ENCODE data around the gene NUDCD3. TPM values are rescaled to one million over a fixed set of nuclear protein-coding genes. Genes with fewer than 3 reads are reported as not detected.

Gene NUDCD3
- total RNA-seq, 1 experiment from 2014 or later, result 117 TPM

GRCh38 chr7:44392618-44393010 lies 97.8 kb downstream of the NUDCD3 start:
- H3K27me3 ChIP-seq (ENCODE audit: control insufficient read depth, insufficient read depth, low read length), result no peaks in the 10 kb centered on the region
- H3K36me3 ChIP-seq (ENCODE audit: control insufficient read depth, insufficient read depth, low read length), result peaks cover 3% of the 10 kb centered on the region; the same call in 1 of the 2 replicates
- no peak for TF ChIP-seq SIN3A (IDR thresholded peaks at IDR 0.05; ENCODE audit: borderline replicate concordance, insufficient read depth, low read depth, low read length)
- no peak for TF ChIP-seq TCF7L2 (IDR thresholded peaks at IDR 0.05; ENCODE audit: low read depth, low read length)
- no peak for TF ChIP-seq CTCF (IDR thresholded peaks at IDR 0.05)
- TF ChIP-seq REST (IDR thresholded peaks at IDR 0.05; ENCODE audit: insufficient read depth in 1 of 2, low read depth in 2 of 2, low read length in 1 of 2), result no peak
- no peak for TF ChIP-seq POLR2AphosphoS5 (IDR thresholded peaks at IDR 0.05; ENCODE audit: low read depth, low read length)
- no TSS peak for BruUV-seq (replicated peaks)
- ChIA-PET POLR2A (no interaction called here), CTCF (no interaction called here)
- no peak overlapping the region for H3K4me3 ChIP-seq (ENCODE audit: low read depth in 2 of 2, low read length in 2 of 2)
- H3K27ac ChIP-seq (ENCODE audit: low read length), result no peak overlapping the region
- no peaks in the 10 kb centered on the region for H3K4me1 ChIP-seq (ENCODE audit: control insufficient read depth, insufficient read depth, low read length)
- ATAC-seq, result no peak
- in situ Hi-C loops (cut with HindIII; ENCODE audit: low pct_unique_long_range_greater_than_20kb, low sequenced_read_pairs) (no loop called here), intact Hi-C loops (cut with micrococcal nuclease; ENCODE audit: unreplicated experiment) (no loop called here)
- H3K9me3 ChIP-seq (ENCODE audit: control insufficient read depth, insufficient read depth, low read depth, low read length), result no peaks in the 10 kb centered on the region
- no peak for DNase-seq (ENCODE audit: low read depth, low spot score)

- POLR2A ChIA-PET, result no interaction called here
- DNase-seq (ENCODE audit: low read depth, low spot score) (no peak), ATAC-seq (no peak)
- BruUV-seq (replicated peaks), result no TSS peak
- Histone ChIP-seq H3K36me3 (ENCODE audit: control insufficient read depth, insufficient read depth, low read length) (peaks cover 4% of the 10 kb centered on the region; the same call in 1 of the 2 replicates), H3K27me3 (ENCODE audit: control insufficient read depth, insufficient read depth, low read length) (no peaks in the 10 kb centered on the region), H3K9me3 (ENCODE audit: control insufficient read depth, insufficient read depth, low read depth, low read length) (no peaks in the 10 kb centered on the region), H3K27ac (ENCODE audit: low read length) (no peak overlapping the region), H3K4me3 (ENCODE audit: low read depth in 2 of 2, low read length in 2 of 2) (no peak overlapping the region), H3K4me1 (ENCODE audit: control insufficient read depth, insufficient read depth, low read length) (no peaks in the 10 kb centered on the region)
- in situ Hi-C loops (cut with HindIII; ENCODE audit: low pct_unique_long_range_greater_than_20kb, low sequenced_read_pairs) (no loop called here), intact Hi-C loops (cut with micrococcal nuclease; ENCODE audit: unreplicated experiment) (no loop called here)
- TF ChIP-seq REST (IDR thresholded peaks at IDR 0.05; ENCODE audit: insufficient read depth in 1 of 2, low read depth in 2 of 2, low read length in 1 of 2) (no peak), SIN3A (IDR thresholded peaks at IDR 0.05; ENCODE audit: borderline replicate concordance, insufficient read depth, low read depth, low read length) (no peak), POLR2AphosphoS5 (IDR thresholded peaks at IDR 0.05; ENCODE audit: low read depth, low read length) (no peak), TCF7L2 (IDR thresholded peaks at IDR 0.05; ENCODE audit: low read depth, low read length) (no peak), CTCF (IDR thresholded peaks at IDR 0.05) (no peak)
- CTCF ChIA-PET, result no interaction called here
Measured at GRCh38 chr7:44391746-44392617, 98.5 kb downstream of the NUDCD3 start.
